IMR-90 (cell line): ENCODE measurements around the gene HNRNPU.

Experiments used
- BHLHE40 ChIP-seq: fragments of 150-350 bp; IDR thresholded peaks from 2 replicates; pipeline ENCODE4 v1.6.1; 2016; ENCODE audit warnings: mild to moderate bottlenecking, low read depth, low read length
- CHD1 ChIP-seq: IDR thresholded peaks from 2 replicates; pipeline ENCODE4 v1.6.1; 2012; ENCODE audit warnings: low read depth, low read length, improper control_type of control experiment
- CTCF ChIP-seq: conservative IDR thresholded peaks from 2 replicates; pipeline ENCODE4 v1.5.1; 2012; ENCODE audit warnings: mild to moderate bottlenecking, low read depth, low read length, improper control_type of control experiment
- MAFK ChIP-seq: IDR thresholded peaks from 2 replicates; pipeline ENCODE4 v1.6.1; 2012; ENCODE audit warnings: low read depth, low read length, improper control_type of control experiment
- POLR2A ChIP-seq: IDR thresholded peaks from 2 replicates; pipeline ENCODE4 v1.6.1; 2012; ENCODE audit warnings: mild to moderate bottlenecking, low read depth, low read length
- RAD21 ChIP-seq: IDR thresholded peaks from 2 replicates; pipeline ENCODE4 v1.6.1; 2012; ENCODE audit warnings: low read length, improper control_type of control experiment
- RFX5 ChIP-seq: IDR thresholded peaks from 2 replicates; pipeline ENCODE4 v1.8.0; 2012; ENCODE audit warnings: low read depth, mild to moderate bottlenecking, low read length, moderate library complexity

DNA sequence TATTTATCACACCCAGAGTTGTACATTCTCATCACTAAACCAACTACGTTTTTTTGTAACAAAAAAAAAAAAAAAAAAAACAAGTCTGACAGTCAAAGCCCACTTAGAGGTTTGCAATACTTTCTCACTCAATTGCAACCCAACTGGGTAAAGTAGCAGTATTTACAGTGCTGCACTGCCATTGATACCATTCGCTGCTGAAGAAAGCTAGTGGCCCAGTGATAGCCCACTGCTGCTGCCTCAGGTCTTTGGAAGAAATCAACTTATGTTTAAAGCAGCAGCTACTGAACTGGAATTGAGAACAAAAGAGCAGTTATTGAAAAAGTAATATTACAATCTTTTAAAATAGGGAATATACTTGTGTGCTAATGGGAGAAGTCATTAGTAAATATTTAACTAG, 2.7 kb downstream of the HNRNPU start:
- TF ChIP-seq POLR2A = no peak
- no peak for TF ChIP-seq RAD21
- no peak for TF ChIP-seq CHD1
- TF ChIP-seq CTCF = no peak
- TF ChIP-seq MAFK = no peak
- no peak for TF ChIP-seq BHLHE40
- TF ChIP-seq RFX5 = no peak
